AG20443 (cell line): ENCODE results near the gene LTBP3.

Source experiments
- DNase-seq: peaks from one replicate; pipeline ENCODE4 v3.0.0; 2012; ENCODE audit warnings: low spot score, mixed read lengths

LTBP3 gene

GRCh38 chr11:65506772-65507505 is 51.2 kb downstream of the LTBP3 start:
- peak; percentile 20 for DNase-seq

GRCh38 chr11:65506290-65506771 is 51.8 kb downstream of the LTBP3 start:
- DNase-seq: no peak

GRCh38 chr11:65505466-65506289 is 52.5 kb downstream of the LTBP3 start:
- no peak for DNase-seq

DNA sequence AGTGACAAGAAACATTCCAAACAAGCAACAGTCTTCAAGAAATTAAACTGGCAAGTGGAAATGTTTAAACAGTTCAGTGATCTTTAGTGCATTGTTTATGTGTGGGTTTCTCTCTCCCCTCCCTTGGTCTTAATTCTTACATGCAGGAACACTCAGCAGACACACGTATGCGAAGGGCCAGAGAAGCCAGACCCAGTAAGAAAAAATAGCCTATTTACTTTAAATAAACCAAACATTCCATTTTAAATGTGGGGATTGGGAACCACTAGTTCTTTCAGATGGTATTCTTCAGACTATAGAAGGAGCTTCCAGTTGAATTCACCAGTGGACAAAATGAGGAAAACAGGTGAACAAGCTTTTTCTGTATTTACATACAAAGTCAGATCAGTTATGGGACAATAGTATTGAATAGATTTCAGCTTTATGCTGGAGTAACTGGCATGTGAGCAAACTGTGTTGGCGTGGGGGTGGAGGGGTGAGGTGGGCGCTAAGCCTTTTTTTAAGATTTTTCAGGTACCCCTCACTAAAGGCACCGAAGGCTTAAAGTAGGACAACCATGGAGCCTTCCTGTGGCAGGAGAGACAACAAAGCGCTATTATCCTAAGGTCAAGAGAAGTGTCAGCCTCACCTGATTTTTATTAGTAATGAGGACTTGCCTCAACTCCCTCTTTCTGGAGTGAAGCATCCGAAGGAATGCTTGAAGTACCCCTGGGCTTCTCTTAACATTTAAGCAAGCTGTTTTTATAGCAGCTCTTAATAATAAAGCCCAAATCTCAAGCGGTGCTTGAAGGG is 53.3 kb downstream of the LTBP3 start:
- DNase-seq: no peak

DNA sequence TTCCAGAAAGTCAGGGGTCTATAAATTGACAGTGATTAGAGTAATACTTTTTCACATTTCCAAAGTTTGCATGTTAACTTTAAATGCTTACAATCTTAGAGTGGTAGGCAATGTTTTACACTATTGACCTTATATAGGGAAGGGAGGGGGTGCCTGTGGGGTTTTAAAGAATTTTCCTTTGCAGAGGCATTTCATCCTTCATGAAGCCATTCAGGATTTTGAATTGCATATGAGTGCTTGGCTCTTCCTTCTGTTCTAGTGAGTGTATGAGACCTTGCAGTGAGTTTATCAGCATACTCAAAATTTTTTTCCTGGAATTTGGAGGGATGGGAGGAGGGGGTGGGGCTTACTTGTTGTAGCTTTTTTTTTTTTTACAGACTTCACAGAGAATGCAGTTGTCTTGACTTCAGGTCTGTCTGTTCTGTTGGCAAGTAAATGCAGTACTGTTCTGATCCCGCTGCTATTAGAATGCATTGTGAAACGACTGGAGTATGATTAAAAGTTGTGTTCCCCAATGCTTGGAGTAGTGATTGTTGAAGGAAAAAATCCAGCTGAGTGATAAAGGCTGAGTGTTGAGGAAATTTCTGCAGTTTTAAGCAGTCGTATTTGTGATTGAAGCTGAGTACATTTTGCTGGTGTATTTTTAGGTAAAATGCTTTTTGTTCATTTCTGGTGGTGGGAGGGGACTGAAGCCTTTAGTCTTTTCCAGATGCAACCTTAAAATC is 54.0 kb downstream of the LTBP3 start:
- DNase-seq: no peak

- DNase-seq: no peak
These were observed 54.7 kb downstream of the LTBP3 start for GRCh38 chr11:65503368-65503948.

DNA sequence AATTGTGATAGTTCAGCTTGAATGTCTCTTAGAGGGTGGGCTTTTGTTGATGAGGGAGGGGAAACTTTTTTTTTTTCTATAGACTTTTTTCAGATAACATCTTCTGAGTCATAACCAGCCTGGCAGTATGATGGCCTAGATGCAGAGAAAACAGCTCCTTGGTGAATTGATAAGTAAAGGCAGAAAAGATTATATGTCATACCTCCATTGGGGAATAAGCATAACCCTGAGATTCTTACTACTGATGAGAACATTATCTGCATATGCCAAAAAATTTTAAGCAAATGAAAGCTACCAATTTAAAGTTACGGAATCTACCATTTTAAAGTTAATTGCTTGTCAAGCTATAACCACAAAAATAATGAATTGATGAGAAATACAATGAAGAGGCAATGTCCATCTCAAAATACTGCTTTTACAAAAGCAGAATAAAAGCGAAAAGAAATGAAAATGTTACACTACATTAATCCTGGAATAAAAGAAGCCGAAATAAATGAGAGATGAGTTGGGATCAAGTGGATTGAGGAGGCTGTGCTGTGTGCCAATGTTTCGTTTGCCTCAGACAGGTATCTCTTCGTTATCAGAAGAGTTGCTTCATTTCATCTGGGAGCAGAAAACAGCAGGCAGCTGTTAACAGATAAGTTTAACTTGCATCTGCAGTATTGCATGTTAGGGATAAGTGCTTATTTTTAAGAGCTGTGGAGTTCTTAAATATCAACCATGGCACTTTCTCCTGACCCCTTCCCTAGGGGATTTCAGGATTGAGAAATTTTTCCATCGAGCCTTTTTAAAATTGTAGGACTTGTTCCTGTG is 55.4 kb downstream of the LTBP3 start:
- DNase-seq: no peak

DNA sequence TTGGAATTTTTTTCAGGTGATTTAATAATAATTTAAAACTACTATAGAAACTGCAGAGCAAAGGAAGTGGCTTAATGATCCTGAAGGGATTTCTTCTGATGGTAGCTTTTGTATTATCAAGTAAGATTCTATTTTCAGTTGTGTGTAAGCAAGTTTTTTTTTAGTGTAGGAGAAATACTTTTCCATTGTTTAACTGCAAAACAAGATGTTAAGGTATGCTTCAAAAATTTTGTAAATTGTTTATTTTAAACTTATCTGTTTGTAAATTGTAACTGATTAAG is 55.9 kb downstream of the LTBP3 start:
- DNase-seq: no peak

- no peak for DNase-seq
These were observed 56.5 kb downstream of the LTBP3 start for GRCh38 chr11:65501472-65502273.

DNA sequence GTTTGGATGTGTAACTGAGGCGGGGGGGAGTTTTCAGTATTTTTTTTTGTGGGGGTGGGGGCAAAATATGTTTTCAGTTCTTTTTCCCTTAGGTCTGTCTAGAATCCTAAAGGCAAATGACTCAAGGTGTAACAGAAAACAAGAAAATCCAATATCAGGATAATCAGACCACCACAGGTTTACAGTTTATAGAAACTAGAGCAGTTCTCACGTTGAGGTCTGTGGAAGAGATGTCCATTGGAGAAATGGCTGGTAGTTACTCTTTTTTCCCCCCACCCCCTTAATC is 57.0 kb downstream of the LTBP3 start:
- DNase-seq: no peak

GRCh38 chr11:65500387-65501185 is 57.6 kb downstream of the LTBP3 start:
- DNase-seq: no peak

DNA sequence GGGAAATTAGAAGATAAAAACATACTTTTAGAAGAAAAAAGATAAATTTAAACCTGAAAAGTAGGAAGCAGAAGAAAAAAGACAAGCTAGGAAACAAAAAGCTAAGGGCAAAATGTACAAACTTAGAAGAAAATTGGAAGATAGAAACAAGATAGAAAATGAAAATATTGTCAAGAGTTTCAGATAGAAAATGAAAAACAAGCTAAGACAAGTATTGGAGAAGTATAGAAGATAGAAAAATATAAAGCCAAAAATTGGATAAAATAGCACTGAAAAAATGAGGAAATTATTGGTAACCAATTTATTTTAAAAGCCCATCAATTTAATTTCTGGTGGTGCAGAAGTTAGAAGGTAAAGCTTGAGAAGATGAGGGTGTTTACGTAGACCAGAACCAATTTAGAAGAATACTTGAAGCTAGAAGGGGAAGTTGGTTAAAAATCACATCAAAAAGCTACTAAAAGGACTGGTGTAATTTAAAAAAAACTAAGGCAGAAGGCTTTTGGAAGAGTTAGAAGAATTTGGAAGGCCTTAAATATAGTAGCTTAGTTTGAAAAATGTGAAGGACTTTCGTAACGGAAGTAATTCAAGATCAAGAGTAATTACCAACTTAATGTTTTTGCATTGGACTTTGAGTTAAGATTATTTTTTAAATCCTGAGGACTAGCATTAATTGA is 58.3 kb downstream of the LTBP3 start:
- no peak for DNase-seq

GRCh38 chr11:65498977-65499712 is 59.0 kb downstream of the LTBP3 start, which contains the start of gene MALAT1:
TSS of gene MALAT1 (plus strand) at chr11:65499045.
- DNase-seq: peak; percentile 56

- no peak for DNase-seq
These were observed 59.5 kb downstream of the LTBP3 start for GRCh38 chr11:65498727-65498976.

DNA sequence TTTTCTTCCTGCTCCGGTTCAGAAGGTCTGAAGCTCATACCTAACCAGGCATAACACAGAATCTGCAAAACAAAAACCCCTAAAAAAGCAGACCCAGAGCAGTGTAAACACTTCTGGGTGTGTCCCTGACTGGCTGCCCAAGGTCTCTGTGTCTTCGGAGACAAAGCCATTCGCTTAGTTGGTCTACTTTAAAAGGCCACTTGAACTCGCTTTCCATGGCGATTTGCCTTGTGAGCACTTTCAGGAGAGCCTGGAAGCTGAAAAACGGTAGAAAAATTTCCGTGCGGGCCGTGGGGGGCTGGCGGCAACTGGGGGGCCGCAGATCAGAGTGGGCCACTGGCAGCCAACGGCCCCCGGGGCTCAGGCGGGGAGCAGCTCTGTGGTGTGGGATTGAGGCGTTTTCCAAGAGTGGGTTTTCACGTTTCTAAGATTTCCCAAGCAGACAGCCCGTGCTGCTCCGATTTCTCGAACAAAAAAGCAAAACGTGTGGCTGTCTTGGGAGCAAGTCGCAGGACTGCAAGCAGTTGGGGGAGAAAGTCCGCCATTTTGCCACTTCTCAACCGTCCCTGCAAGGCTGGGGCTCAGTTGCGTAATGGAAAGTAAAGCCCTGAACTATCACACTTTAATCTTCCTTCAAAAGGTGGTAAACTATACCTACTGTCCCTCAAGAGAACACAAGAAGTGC is 60.0 kb downstream of the LTBP3 start:
- DNase-seq: no peak

DNA sequence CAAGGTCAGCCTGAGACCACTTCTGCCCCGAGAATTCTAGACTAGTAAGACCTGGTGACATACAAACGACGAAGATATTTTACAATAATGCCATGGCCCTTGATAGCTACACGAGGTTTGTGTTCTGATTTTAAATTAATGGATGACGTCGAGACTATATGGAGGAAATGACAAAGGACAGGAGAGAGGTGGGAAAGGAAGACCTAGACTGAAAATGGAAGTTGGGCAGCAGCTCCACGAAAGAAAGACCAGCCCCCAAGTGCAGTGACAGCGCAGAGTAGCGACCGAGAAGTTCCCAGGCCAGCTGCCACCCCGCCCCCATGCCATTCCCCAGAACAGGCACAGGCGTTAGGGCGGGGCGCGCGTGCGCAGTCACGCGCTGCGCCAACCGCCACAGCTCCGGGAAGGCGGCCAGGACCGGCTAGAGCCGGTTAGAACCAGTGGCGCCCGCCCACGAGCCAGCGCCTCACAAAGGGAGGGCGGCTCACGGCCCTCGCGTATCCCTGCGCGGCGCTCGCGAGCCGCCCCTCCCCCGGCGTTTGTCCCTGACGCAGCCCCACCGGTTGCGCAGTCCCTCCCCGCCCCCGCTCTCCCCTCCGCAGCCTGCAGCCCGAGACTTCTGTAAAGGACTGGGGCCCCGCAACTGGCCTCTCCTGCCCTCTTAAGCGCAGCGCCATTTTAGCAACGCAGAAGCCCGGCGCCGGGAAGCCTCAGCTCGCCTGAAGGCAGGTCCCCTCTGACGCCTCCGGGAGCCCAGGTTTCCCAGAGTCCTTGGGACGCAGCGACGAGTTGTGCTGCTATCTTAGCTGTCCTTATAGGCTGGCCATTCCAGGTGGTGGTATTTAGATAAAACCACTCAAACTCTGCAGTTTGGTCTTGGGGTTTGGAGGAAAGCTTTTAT is 60.8 kb downstream of the LTBP3 start:
- peak; percentile 88 for DNase-seq
